Uterus (tissue), 4 donors: Measurements from ENCODE around the gene COPS8. TPM values are rescaled to one million over a fixed set of nuclear protein-coding genes. Genes with fewer than 3 reads are reported as not detected.

Experiments
- DNase-seq, 2 donors: peaks; one replicate each; pipeline ENCODE4 v3.0.0-alpha.2; 2019 to 2020
- H3K27ac ChIP-seq, 2 donors: fragments of 200-600 bp; sonication (generic); 1 replicate in 1 of 2; 2 replicates in 1 of 2; pipeline ENCODE4 v1.5.1; 2016 to 2018
- H3K27me3 ChIP-seq, 2 donors: fragments of 200-600 bp; sonication (generic); one replicate each; pipeline ENCODE4 v1.5.1; 2018 to 2019; ENCODE audit warnings: control low read depth in 1 of 2
- H3K36me3 ChIP-seq, 2 donors: fragments of 200-600 bp; sonication (generic); one replicate each; pipeline ENCODE4 v1.5.1; 2019; ENCODE audit warnings: control low read depth in 1 of 2
- H3K4me1 ChIP-seq, 2 donors: fragments of 200-600 bp; sonication (generic); one replicate each; pipeline ENCODE4 v1.5.1; 2018 to 2019; ENCODE audit warnings: control low read depth in 1 of 2
- H3K4me3 ChIP-seq, 2 donors: fragments of 200-600 bp; sonication (generic); 1 replicate in 1 of 2; 2 replicates in 1 of 2; pipeline ENCODE4 v1.5.1; 2018 to 2019; ENCODE audit warnings: mild to moderate bottlenecking in 1 of 2
- H3K9me3 ChIP-seq, 2 donors: fragments of 200-600 bp; sonication (generic); one replicate each; pipeline ENCODE4 v1.5.1; 2019; ENCODE audit warnings: control low read depth in 1 of 2
- POLR2A ChIP-seq, 2 donors: fragments of 450-650 bp; IDR thresholded peaks; one replicate each; pipeline ENCODE4 v1.6.1; 2016; ENCODE audit warnings: antibody characterized with exemption in 2 of 2, mild to moderate bottlenecking in 1 of 2, moderate library complexity in 1 of 2
- intact Hi-C: fragments of 100-400 bp; cut with DNase I; formaldehyde crosslinking; loops from one replicate; pipeline ENCODE4 v1.15.1; 2023; ENCODE audit warnings: low total_unique reads
- total RNA-seq, 4 donors: library from RNA; depleted of rRNA in 3 of 4; stranded (reverse); fragments of >200 nt in 3 of 4; gene quantifications; one replicate each; pipeline versions ENCODE4 v1.1.0 to v1.2.4, GENCODE V29; 2014 to 2023
- TF ChIP-seq, protein P1 (sequence below), 4 experiments: fragments of 200-600 bp in 2 of 4; fragments of 450-650 bp in 2 of 4; sonication (generic) in 2 of 4; IDR thresholded peaks; one replicate each; pipeline ENCODE4 v1.5.1; 2016 to 2019; ENCODE audit warnings: antibody characterized with exemption in 4 of 4, mild to moderate bottlenecking in 2 of 4, moderate library complexity in 1 of 4
- donor health status: DM: yes; HTN: yes; CAD: no.

COPS8 gene
- total RNA-seq, 4 donors from 2014 or later, result 45.0 to 139 (median 60.8) TPM

- H3K36me3 ChIP-seq, result no peaks in the 10 kb centered on the region
- no peaks in the 10 kb centered on the region for H3K27me3 ChIP-seq
- no peak for DNase-seq
- intact Hi-C loops, result loop anchor here (5.0 kb wide), 1 partner anchor 712 kb away; no protein-coding TSS in a partner anchor
- H3K4me3 ChIP-seq, result no peak overlapping the region
- H3K27ac ChIP-seq, result no peak overlapping the region
- H3K9me3 ChIP-seq, result no peaks in the 10 kb centered on the region
- no peak for TF ChIP-seq POLR2A (IDR thresholded peaks at IDR 0.05)
- TF ChIP-seq, protein P1, sequence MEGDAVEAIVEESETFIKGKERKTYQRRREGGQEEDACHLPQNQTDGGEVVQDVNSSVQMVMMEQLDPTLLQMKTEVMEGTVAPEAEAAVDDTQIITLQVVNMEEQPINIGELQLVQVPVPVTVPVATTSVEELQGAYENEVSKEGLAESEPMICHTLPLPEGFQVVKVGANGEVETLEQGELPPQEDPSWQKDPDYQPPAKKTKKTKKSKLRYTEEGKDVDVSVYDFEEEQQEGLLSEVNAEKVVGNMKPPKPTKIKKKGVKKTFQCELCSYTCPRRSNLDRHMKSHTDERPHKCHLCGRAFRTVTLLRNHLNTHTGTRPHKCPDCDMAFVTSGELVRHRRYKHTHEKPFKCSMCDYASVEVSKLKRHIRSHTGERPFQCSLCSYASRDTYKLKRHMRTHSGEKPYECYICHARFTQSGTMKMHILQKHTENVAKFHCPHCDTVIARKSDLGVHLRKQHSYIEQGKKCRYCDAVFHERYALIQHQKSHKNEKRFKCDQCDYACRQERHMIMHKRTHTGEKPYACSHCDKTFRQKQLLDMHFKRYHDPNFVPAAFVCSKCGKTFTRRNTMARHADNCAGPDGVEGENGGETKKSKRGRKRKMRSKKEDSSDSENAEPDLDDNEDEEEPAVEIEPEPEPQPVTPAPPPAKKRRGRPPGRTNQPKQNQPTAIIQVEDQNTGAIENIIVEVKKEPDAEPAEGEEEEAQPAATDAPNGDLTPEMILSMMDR (IDR thresholded peaks at IDR 0.05), result no peak
- H3K4me1 ChIP-seq, result no peaks in the 10 kb centered on the region
Measured at GRCh38 chr2:237064203-237065070, 21.3 kb upstream of the COPS8 start.

DNA sequence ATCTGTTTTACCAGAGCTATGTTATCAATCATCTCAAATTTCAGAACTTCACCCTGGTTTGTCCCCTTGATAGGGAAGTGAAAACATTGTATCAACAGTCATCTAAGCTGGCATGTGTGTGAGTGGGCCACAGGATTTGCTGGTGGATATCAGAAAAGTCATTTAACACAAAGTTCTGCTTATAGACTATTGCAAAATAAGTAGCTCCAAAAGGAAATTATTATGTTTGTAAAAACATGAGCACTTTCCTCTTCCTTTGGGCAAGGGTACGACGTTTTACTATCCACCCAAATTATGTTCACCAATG, 20.7 kb upstream of the COPS8 start:
- Histone ChIP-seq H3K27me3 (no peaks in the 10 kb centered on the region), H3K9me3 (no peaks in the 10 kb centered on the region), H3K36me3 (no peaks in the 10 kb centered on the region), H3K4me1 (no peaks in the 10 kb centered on the region), H3K4me3 (no peak overlapping the region), H3K27ac (no peak overlapping the region)
- TF ChIP-seq, protein P1 (IDR thresholded peaks at IDR 0.05), result no peak
- no peak for TF ChIP-seq POLR2A (IDR thresholded peaks at IDR 0.05)
- DNase-seq, result no peak
- intact Hi-C loops, result no loop called here

DNA sequence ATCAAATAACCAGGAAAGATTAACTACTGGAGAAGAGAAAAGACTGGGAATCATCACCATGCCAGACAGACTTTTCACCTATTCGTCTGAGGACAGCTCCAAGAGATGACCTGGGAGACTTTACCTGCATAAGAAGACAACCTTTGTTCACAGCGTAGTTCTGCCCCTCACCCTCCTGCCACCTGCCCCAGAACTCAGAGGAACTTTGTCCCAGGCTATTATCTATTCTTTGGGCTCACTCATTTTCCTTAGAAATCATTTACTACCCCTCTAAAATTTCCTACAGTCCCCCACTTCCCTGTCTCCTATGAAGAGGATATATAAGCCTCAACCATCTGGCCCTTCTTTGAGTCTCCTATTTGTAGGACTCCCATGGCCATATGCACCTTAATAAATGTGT, 19.3 kb upstream of the COPS8 start:
- intact Hi-C loops, result no loop called here
- H3K4me3 ChIP-seq, result no peak overlapping the region
- no peaks in the 10 kb centered on the region for H3K27me3 ChIP-seq
- no peak for DNase-seq
- H3K36me3 ChIP-seq, result no peaks in the 10 kb centered on the region
- H3K4me1 ChIP-seq, result no peaks in the 10 kb centered on the region
- TF ChIP-seq, protein P1 (IDR thresholded peaks at IDR 0.05), result no peak
- TF ChIP-seq POLR2A (IDR thresholded peaks at IDR 0.05), result no peak
- no peaks in the 10 kb centered on the region for H3K9me3 ChIP-seq
- H3K27ac ChIP-seq, result no peak overlapping the region

DNA sequence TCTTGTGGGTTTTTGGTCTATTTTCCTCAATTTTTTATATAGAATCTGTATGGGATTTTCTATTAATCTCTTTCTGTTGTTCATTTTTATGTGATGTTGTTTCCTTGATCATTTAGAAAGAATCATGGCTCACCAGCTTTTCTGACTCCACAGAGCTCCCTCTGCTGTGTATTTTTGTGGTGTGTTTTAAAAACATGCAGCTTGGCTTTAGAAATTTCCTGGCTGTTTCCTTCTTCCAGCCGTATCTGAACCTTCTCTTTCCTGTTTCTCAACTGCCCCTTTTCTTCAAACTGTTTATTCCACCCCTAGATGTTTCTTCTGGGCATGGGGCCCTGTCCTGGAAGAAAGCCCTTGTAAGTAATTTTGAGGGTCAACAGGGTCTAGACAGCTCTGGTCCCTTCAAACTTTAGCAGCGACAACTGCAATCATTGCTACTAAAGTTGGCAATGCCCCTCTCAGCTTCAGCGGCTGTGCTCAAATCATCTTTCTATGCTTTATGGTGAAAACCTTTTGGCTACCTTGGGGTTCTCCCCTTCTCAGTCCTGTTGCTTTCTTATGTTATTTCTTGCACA, 17.6 kb upstream of the COPS8 start:
- Histone ChIP-seq H3K27ac (no peak overlapping the region), H3K9me3 (no peaks in the 10 kb centered on the region), H3K4me1 (no peaks in the 10 kb centered on the region), H3K27me3 (no peaks in the 10 kb centered on the region), H3K4me3 (no peak overlapping the region), H3K36me3 (no peaks in the 10 kb centered on the region)
- intact Hi-C loops, result no loop called here
- no peak for TF ChIP-seq POLR2A (IDR thresholded peaks at IDR 0.05)
- TF ChIP-seq, protein P1 (IDR thresholded peaks at IDR 0.05), result no peak
- no peak for DNase-seq
